ENCODE measurements around the gene VPS16.

DNA sequence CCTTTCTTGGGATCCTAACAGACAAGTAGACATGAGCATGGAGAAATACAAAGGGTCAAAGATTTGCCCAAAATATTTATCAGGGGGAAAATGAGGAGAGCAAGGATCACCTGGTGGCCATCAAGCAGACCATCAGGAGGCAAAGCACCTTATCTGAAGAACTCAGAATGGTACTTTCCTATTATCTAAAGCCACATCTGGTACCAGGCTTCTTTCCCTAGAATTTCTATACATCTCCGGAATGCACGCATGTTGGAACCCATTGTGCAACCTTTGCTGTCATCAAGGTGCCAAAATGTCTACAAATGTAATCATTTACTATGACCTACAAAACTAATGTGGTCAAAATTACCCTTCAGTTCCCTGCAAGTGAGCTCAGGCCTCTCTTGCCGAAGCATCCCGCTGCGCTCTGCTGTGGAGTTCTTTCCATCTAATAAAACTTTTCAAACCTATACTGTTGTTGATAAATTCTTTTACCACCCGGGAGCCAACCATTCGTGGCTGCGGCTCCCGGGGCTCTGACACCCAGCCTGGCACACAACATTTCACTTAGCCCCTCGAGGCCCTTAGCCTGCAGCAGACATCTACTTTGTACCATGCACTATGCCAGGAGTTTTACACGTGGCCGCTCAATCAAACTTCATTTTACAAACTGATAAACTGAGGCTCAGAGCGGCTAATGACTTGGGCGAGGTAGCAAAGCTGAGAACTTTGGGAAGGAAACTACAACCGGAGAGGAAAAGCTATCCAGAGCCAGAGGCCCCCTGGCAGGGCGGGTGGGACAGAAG is 36.3 kb upstream of the VPS16 start:
- TF ChIP-seq, protein P1, sequence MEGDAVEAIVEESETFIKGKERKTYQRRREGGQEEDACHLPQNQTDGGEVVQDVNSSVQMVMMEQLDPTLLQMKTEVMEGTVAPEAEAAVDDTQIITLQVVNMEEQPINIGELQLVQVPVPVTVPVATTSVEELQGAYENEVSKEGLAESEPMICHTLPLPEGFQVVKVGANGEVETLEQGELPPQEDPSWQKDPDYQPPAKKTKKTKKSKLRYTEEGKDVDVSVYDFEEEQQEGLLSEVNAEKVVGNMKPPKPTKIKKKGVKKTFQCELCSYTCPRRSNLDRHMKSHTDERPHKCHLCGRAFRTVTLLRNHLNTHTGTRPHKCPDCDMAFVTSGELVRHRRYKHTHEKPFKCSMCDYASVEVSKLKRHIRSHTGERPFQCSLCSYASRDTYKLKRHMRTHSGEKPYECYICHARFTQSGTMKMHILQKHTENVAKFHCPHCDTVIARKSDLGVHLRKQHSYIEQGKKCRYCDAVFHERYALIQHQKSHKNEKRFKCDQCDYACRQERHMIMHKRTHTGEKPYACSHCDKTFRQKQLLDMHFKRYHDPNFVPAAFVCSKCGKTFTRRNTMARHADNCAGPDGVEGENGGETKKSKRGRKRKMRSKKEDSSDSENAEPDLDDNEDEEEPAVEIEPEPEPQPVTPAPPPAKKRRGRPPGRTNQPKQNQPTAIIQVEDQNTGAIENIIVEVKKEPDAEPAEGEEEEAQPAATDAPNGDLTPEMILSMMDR (IDR thresholded peaks at IDR 0.05): no peak
- no peak for TF ChIP-seq POLR2A (IDR thresholded peaks at IDR 0.05)
